Osteocyte (in vitro differentiated cells): ENCODE results near the gene C18orf63. TPM values are rescaled to one million over a fixed set of nuclear protein-coding genes. Genes with fewer than 3 reads are reported as not detected.

Experiments
- DNase-seq: peaks from one replicate; pipeline ENCODE4 v3.0.0; 2021; ENCODE audit warnings: mixed read lengths; ENCODE audit not compliant: unreplicated experiment; ENCODE audit errors: extremely low spot score
- H3K27ac Mint-ChIP-seq: one replicate; pipeline ENCODE4 v1.8.0; 2021; ENCODE audit warnings: mild to moderate bottlenecking, mixed read lengths; ENCODE audit not compliant: unreplicated experiment
- H3K27me3 Mint-ChIP-seq: one replicate; pipeline ENCODE4 v1.8.0; 2021; ENCODE audit warnings: mixed read lengths; ENCODE audit not compliant: unreplicated experiment
- H3K36me3 Mint-ChIP-seq: one replicate; pipeline ENCODE4 v1.8.0; 2021; ENCODE audit warnings: mixed read lengths; ENCODE audit not compliant: unreplicated experiment
- H3K4me1 Mint-ChIP-seq: one replicate; pipeline ENCODE4 v1.8.0; 2021; ENCODE audit warnings: mixed read lengths; ENCODE audit not compliant: unreplicated experiment
- H3K4me3 Mint-ChIP-seq: one replicate; pipeline ENCODE4 v1.8.0; 2021; ENCODE audit warnings: mild to moderate bottlenecking, moderate library complexity, mixed read lengths; ENCODE audit not compliant: unreplicated experiment
- H3K9me3 Mint-ChIP-seq: one replicate; pipeline ENCODE4 v1.8.0; 2021; ENCODE audit warnings: mixed read lengths; ENCODE audit not compliant: unreplicated experiment
- CTCF ChIP-seq: fragments of 200-600 bp; sonication (generic); IDR thresholded peaks from 2 replicates; pipeline ENCODE4 v1.5.0; 2021; ENCODE audit warnings: antibody characterized with exemption, mild to moderate bottlenecking, moderate library complexity
- total RNA-seq: library from RNA; stranded (reverse); gene quantifications from 2 replicates; pipeline ENCODE4 v1.2.1, GENCODE V29; 2021

The C18orf63 gene
- total RNA-seq, 1 donor from 2014 or later = not detected

GRCh38 chr18:74390900-74391299, 75.3 kb downstream of the C18orf63 start:
- Mint-ChIP-seq H3K4me1 (peaks cover 2% of the 10 kb centered on the region), H3K4me3 (no peak overlapping the region), H3K9me3 (no peaks in the 10 kb centered on the region), H3K36me3 (no peaks in the 10 kb centered on the region), H3K27me3 (no peaks in the 10 kb centered on the region), H3K27ac (no peak overlapping the region)
- no peak for TF ChIP-seq CTCF
- DNase-seq = no peak

DNA sequence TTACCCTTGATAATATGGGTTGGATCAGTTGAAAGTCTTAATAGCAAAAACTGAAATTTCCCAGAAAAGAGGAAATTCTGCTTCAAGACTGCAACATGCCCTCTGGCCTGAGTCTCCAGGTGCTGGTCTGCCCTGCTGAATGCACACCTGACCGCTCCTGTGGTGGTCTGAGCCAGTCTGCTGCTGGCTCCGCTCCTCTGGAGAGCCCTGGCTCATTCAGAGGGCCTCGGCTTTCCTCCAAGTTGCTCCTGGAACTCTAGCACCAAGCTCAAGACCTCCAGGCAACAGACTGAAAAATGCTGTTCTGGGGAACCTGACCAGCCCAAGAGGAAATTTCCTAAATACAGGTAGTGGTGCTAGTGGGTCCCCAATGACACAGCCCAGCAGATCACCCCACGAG, 76.7 kb downstream of the C18orf63 start:
- no peak for DNase-seq
- Mint-ChIP-seq H3K4me3 (no peak overlapping the region), H3K36me3 (no peaks in the 10 kb centered on the region), H3K27ac (no peak overlapping the region), H3K9me3 (no peaks in the 10 kb centered on the region), H3K4me1 (peaks cover 3% of the 10 kb centered on the region), H3K27me3 (no peaks in the 10 kb centered on the region)
- TF ChIP-seq CTCF = no peak

DNA sequence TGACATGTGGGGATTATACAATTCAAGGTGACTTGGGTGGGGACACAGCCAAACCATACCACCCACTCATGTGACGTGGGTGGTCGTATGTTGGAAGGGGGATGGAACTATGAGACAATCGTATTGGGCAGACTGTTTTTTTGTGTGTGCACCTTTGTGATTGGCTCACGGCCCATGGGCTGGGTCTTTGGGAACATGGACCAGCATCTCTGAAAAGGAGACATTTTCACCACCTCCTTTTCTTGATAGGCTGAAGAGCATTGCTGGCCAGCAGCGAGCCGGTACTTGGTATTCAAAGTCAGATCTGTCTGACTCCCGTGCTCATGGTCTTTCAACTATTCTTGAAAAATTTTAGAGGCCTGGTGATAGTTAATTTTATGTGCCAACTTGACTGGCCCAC, 79.4 kb downstream of the C18orf63 start:
- no peak for DNase-seq
- H3K4me3 Mint-ChIP-seq = no peak overlapping the region
- no peaks in the 10 kb centered on the region for H3K27me3 Mint-ChIP-seq
- no peaks in the 10 kb centered on the region for H3K36me3 Mint-ChIP-seq
- H3K4me1 Mint-ChIP-seq = peaks cover 3% of the 10 kb centered on the region
- H3K27ac Mint-ChIP-seq = no peak overlapping the region
- TF ChIP-seq CTCF = no peak
- no peaks in the 10 kb centered on the region for H3K9me3 Mint-ChIP-seq

DNA sequence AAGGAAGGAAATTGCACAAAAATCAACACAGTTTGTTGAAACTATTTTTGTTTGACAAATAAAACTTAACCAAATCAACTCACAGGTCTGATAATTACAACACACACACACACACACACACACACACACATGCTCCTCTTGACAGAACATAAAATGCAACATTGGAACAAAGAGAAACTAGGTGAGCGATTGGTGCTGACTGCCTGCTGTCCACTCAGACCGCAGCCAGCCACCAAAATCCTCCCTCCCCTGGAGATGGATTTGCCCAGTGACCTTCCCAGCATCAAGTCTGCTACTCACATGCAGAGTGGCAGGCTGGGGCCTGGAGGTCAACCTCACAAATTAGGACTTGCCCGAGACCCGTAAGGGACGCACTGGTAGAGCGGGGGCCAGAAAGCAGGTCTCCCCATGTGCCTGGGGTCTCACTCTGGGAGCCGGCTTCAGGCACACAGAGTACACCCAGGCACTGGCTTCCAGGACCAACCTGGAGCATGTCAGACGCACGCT, 80.1 kb downstream of the C18orf63 start:
- Mint-ChIP-seq H3K9me3 (no peaks in the 10 kb centered on the region), H3K27me3 (no peaks in the 10 kb centered on the region), H3K4me3 (no peak overlapping the region)

More for the DNA sequence above, 80.1 kb downstream of the C18orf63 start:
- DNase-seq = no peak
- no peak overlapping the region for H3K27ac Mint-ChIP-seq
- H3K36me3 Mint-ChIP-seq = no peaks in the 10 kb centered on the region
- no peak for TF ChIP-seq CTCF
- H3K4me1 Mint-ChIP-seq = peaks cover 3% of the 10 kb centered on the region
